OCI-LY3 (cell line): ENCODE data around the gene RIPPLY1.

Experiments
- H2AFZ ChIP-seq: fragments of 200-600, 300-600 bp; shearing (Covaris generic); 2 replicates; pipeline ENCODE4 v1.6.0; 2014; ENCODE audit warnings: antibody characterized with exemption, low read depth, low read length
- H3K27ac ChIP-seq: fragments of 200-600, 300-600 bp; sonication (generic); 2 replicates; pipeline ENCODE4 v1.5.1; 2014; ENCODE audit warnings: mild to moderate bottlenecking, low read length, moderate library complexity, mixed read lengths
- H3K27me3 ChIP-seq: fragments of 200-600, 300-600 bp; sonication (generic); 2 replicates; pipeline ENCODE4 v1.6.1; 2014; ENCODE audit warnings: low read depth, low read length, mixed read lengths
- H3K36me3 ChIP-seq: fragments of 200-600, 300-600 bp; sonication (generic); replicated peaks from 2 replicates; pipeline ENCODE3; 2014; ENCODE audit warnings: low read depth, low read length, mixed read lengths
- H3K4me1 ChIP-seq: fragments of 300-600, 200-600 bp; sonication (generic); 2 replicates; pipeline ENCODE4 v1.6.1; 2014; ENCODE audit warnings: low read length, mixed read lengths
- H3K4me2 ChIP-seq: fragments of 200-600, 300-600 bp; sonication (generic); 2 replicates; pipeline ENCODE4 v1.6.1; 2014; ENCODE audit warnings: low read length, mixed read lengths
- H3K4me3 ChIP-seq: fragments of 300-600, 200-600 bp; sonication (generic); 2 replicates; pipeline ENCODE4 v1.5.1; 2014; ENCODE audit warnings: antibody characterized with exemption, mild to moderate bottlenecking, low read length, moderate library complexity
- H3K79me2 ChIP-seq: fragments of 300-600, 200-600 bp; shearing (Covaris generic); 2 replicates; pipeline ENCODE4 v1.6.1; 2014; ENCODE audit warnings: mild to moderate bottlenecking, low read length, mixed read lengths
- H3K9ac ChIP-seq: fragments of 300-600, 200-600 bp; shearing (Covaris generic); 2 replicates; pipeline ENCODE4 v1.6.0; 2014; ENCODE audit warnings: mild to moderate bottlenecking, low read length, moderate library complexity
- H3K9me3 ChIP-seq: fragments of 200-600, 300-600 bp; shearing (Covaris generic); 2 replicates; pipeline ENCODE4 v1.6.1; 2014; ENCODE audit warnings: low read length, mixed read lengths; ENCODE audit not compliant: insufficient read depth
- H4K20me1 ChIP-seq: fragments of 200-600, 300-600 bp; sonication (generic); 2 replicates; pipeline ENCODE4 v1.6.1; 2016; ENCODE audit warnings: low read length, mixed read lengths; ENCODE audit not compliant: insufficient read depth
- CTCF ChIP-seq: fragments of 200-600, 300-600 bp; sonication (generic); IDR thresholded peaks from 2 replicates; pipeline ENCODE4 v1.5.1; 2014; ENCODE audit warnings: antibody characterized with exemption, low read length, low read depth
- EZH2phosphoT487 ChIP-seq: fragments of 200-600 bp; shearing (Covaris generic); IDR thresholded peaks from 2 replicates; pipeline ENCODE4 v1.6.1; 2018; ENCODE audit warnings: antibody characterized with exemption, mixed run types, low read depth

RIPPLY1 gene

GRCh38 chrX:106933538-106933961 is 30.4 kb upstream of the RIPPLY1 start:
- Histone ChIP-seq H3K4me1 (no peaks in the 10 kb centered on the region), H3K79me2 (no peaks in the 10 kb centered on the region), H3K36me3 (no peaks in the 10 kb centered on the region), H3K4me2 (no peak overlapping the region), H2AFZ (no peak overlapping the region), H3K27me3 (no peaks in the 10 kb centered on the region), H3K9ac (no peak overlapping the region), H3K4me3 (no peak overlapping the region), H3K9me3 (no peaks in the 10 kb centered on the region), H4K20me1 (no peaks in the 10 kb centered on the region), H3K27ac (no peak overlapping the region)
- no peak for TF ChIP-seq EZH2phosphoT487

GRCh38 chrX:106932960-106933537 is 29.9 kb upstream of the RIPPLY1 start:
- Histone ChIP-seq H3K4me1 (no peaks in the 10 kb centered on the region), H3K27me3 (no peaks in the 10 kb centered on the region), H3K9me3 (no peaks in the 10 kb centered on the region), H3K36me3 (no peaks in the 10 kb centered on the region), H2AFZ (no peak overlapping the region), H3K9ac (no peak overlapping the region), H3K27ac (no peak overlapping the region), H4K20me1 (no peaks in the 10 kb centered on the region), H3K4me2 (no peak overlapping the region), H3K79me2 (no peaks in the 10 kb centered on the region), H3K4me3 (no peak overlapping the region)
- no peak for TF ChIP-seq CTCF
- TF ChIP-seq EZH2phosphoT487: no peak

- Histone ChIP-seq H4K20me1 (no peaks in the 10 kb centered on the region), H3K4me3 (no peak overlapping the region), H3K4me1 (no peaks in the 10 kb centered on the region), H3K79me2 (no peaks in the 10 kb centered on the region), H3K27me3 (no peaks in the 10 kb centered on the region), H3K36me3 (no peaks in the 10 kb centered on the region), H3K27ac (no peak overlapping the region), H3K4me2 (no peak overlapping the region), H3K9me3 (no peaks in the 10 kb centered on the region), H3K9ac (no peak overlapping the region), H2AFZ (no peak overlapping the region)
- TF ChIP-seq EZH2phosphoT487 (no peak), CTCF (no peak)
Observed at GRCh38 chrX:106932492-106932923, 29.4 kb upstream of the RIPPLY1 start.

GRCh38 chrX:106931831-106932491 is 28.8 kb upstream of the RIPPLY1 start:
- no peak overlapping the region for H3K27ac ChIP-seq
- H3K36me3 ChIP-seq: no peaks in the 10 kb centered on the region
- no peak overlapping the region for H3K4me2 ChIP-seq

More at GRCh38 chrX:106931831-106932491, 28.8 kb upstream of the RIPPLY1 start:
- TF ChIP-seq EZH2phosphoT487 (no peak), CTCF (no peak)
- H3K4me1 ChIP-seq: no peaks in the 10 kb centered on the region
- no peak overlapping the region for H2AFZ ChIP-seq
- H3K27me3 ChIP-seq: no peaks in the 10 kb centered on the region
- no peaks in the 10 kb centered on the region for H3K9me3 ChIP-seq
- no peak overlapping the region for H3K4me3 ChIP-seq
- no peaks in the 10 kb centered on the region for H3K79me2 ChIP-seq
- no peaks in the 10 kb centered on the region for H4K20me1 ChIP-seq
- no peak overlapping the region for H3K9ac ChIP-seq
